ENCODE measurements around the gene KRTAP26-1. TPM values are rescaled to one million over a fixed set of nuclear protein-coding genes. Genes with fewer than 3 reads are reported as not detected.

Gene KRTAP26-1
- total RNA-seq, 1 donor from 2014 or later: not detected

DNA sequence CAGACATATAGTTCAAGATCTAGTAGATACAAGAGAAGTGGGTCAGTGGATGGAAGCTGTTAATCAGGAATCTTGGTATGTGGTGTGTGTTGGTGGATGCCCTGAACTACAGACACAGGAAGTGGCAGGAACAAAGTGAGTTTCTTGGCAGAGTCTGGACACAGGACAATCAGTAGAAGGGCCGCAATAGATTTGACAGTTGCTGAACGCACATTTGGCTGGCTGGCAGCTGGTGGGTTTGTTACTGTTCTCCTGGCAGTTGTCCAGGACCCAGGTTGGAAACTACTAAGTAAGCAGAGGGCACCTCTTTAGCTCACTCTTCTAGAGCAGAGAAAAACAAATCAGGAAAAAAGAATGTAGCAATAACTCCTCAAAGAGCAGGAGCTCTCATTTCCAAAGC lies 13.2 kb downstream of the KRTAP26-1 start:
- Histone ChIP-seq H4K20me1 (ENCODE audit: insufficient read depth, low read length) (no peaks in the 10 kb centered on the region), H3K9me3 (ENCODE audit: insufficient read depth, low read depth, low read length) (no peaks in the 10 kb centered on the region), H2AFZ (ENCODE audit: low read depth, low read length) (no peak overlapping the region), H3K4me2 (ENCODE audit: low read length) (no peak overlapping the region), H3K4me1 (ENCODE audit: insufficient read depth, low read length) (no peaks in the 10 kb centered on the region), H3K27ac (ENCODE audit: low read depth, low read length) (no peak overlapping the region), H3K79me2 (ENCODE audit: insufficient read depth, low read length) (no peaks in the 10 kb centered on the region), H3K27me3 (ENCODE audit: insufficient read depth, low read length) (no peaks in the 10 kb centered on the region), H3K4me3 (ENCODE audit: insufficient read depth, low read depth, low read length) (no peak overlapping the region), H3K36me3 (ENCODE audit: insufficient read depth, low read length) (no peaks in the 10 kb centered on the region), H3K9ac (ENCODE audit: low read length) (no peak overlapping the region)
- Mint-ChIP-seq H3K9me3 (ENCODE audit: unreplicated experiment) (no peaks in the 10 kb centered on the region), H3K27ac (ENCODE audit: unreplicated experiment) (no peak overlapping the region), H3K27me3 (ENCODE audit: low read depth, unreplicated experiment) (no peaks in the 10 kb centered on the region), H3K4me1 (ENCODE audit: low read depth, unreplicated experiment) (peaks cover 4% of the 10 kb centered on the region), H3K4me3 (ENCODE audit: unreplicated experiment) (no peak overlapping the region), H3K36me3 (ENCODE audit: low read depth, unreplicated experiment) (no peaks in the 10 kb centered on the region)
- TF ChIP-seq CTCF (IDR thresholded peaks at IDR 0.05; ENCODE audit: insufficient read depth, low read depth, low read length): no peak
- no peak for TF ChIP-seq EZH2 (IDR thresholded peaks at IDR 0.05; ENCODE audit: insufficient read depth, low read length)
- FAIRE-seq (no peak), DNase-seq (ENCODE audit: low read depth) (no peak)

DNA sequence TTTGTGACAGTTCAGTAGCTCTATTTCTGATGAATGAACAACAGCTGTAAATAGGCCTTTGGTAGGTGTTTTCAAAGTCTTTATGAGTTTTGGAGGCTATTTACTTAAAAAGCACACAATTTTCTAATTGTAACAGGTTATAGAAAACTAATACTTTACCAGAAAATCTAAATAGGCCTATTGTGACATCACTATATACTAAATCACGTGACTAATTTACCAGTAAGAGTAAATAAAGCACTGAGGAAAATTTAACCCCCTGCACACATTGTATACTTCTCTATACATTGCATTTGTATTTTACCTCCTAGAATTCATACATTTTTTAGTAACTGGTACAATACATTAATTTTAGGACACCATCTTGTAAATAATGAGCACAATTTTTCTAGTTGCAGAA lies 15.0 kb downstream of the KRTAP26-1 start:
- no peak overlapping the region for H3K27ac ChIP-seq (ENCODE audit: low read depth, low read length)
- Mint-ChIP-seq H3K4me3 (ENCODE audit: unreplicated experiment) (no peak overlapping the region), H3K4me1 (ENCODE audit: low read depth, unreplicated experiment) (peaks cover 4% of the 10 kb centered on the region), H3K9me3 (ENCODE audit: unreplicated experiment) (peaks cover 2% of the 10 kb centered on the region), H3K36me3 (ENCODE audit: low read depth, unreplicated experiment) (no peaks in the 10 kb centered on the region), H3K27me3 (ENCODE audit: low read depth, unreplicated experiment) (no peaks in the 10 kb centered on the region), H3K27ac (ENCODE audit: unreplicated experiment) (no peak overlapping the region)
- no peak for DNase-seq (ENCODE audit: low read depth)
- H3K9ac ChIP-seq (ENCODE audit: low read length): no peak overlapping the region
- H2AFZ ChIP-seq (ENCODE audit: low read depth, low read length): no peak overlapping the region
- no peak overlapping the region for H3K4me3 ChIP-seq (ENCODE audit: insufficient read depth, low read depth, low read length)
- TF ChIP-seq CTCF (IDR thresholded peaks at IDR 0.05; ENCODE audit: insufficient read depth, low read depth, low read length): no peak
- TF ChIP-seq EZH2 (IDR thresholded peaks at IDR 0.05; ENCODE audit: insufficient read depth, low read length): no peak
- no peaks in the 10 kb centered on the region for H4K20me1 ChIP-seq (ENCODE audit: insufficient read depth, low read length)
- no peaks in the 10 kb centered on the region for H3K4me1 ChIP-seq (ENCODE audit: insufficient read depth, low read length)
- H3K9me3 ChIP-seq (ENCODE audit: insufficient read depth, low read depth, low read length): no peaks in the 10 kb centered on the region
- H3K79me2 ChIP-seq (ENCODE audit: insufficient read depth, low read length): no peaks in the 10 kb centered on the region
- no peaks in the 10 kb centered on the region for H3K27me3 ChIP-seq (ENCODE audit: insufficient read depth, low read length)
- no peak for FAIRE-seq
- no peak overlapping the region for H3K4me2 ChIP-seq (ENCODE audit: low read length)
- H3K36me3 ChIP-seq (ENCODE audit: insufficient read depth, low read length): no peaks in the 10 kb centered on the region

DNA sequence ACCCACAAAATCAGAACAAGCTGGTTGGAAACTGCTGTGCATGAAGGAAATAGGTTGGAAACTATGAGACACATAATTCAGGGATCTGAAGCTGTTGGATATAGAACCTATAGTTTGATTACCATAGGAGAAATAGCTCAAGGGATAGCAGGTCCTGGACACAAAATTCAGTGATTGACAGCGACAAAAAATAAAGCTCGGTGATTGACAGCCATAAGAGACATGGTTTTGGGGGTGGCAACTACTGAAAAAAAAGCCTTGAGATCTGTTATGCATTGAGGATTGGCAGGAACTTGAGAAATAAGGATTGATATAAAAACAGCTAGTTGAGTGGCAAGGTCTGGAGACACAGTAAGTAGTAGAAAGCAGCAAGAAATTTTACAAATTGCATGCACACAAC lies 30.9 kb downstream of the KRTAP26-1 start, which contains the start of gene KRTAP25-1:
TSS of gene KRTAP25-1 (minus strand) at position 300 of the 400 bp plus-strand sequence. CDS start at position 276, 24 bp downstream.
- H3K36me3 ChIP-seq (ENCODE audit: insufficient read depth, low read length): no peaks in the 10 kb centered on the region
- no peak within 1 kb of the TSS for H3K4me2 ChIP-seq (ENCODE audit: low read length)
- DNase-seq (ENCODE audit: low read depth) (no peak), FAIRE-seq (no peak)
- no peaks in the 10 kb centered on the region for H3K27me3 ChIP-seq (ENCODE audit: insufficient read depth, low read length)
- no peaks in the 10 kb centered on the region for H3K4me1 ChIP-seq (ENCODE audit: insufficient read depth, low read length)
- no peak for TF ChIP-seq CTCF (IDR thresholded peaks at IDR 0.05; ENCODE audit: insufficient read depth, low read depth, low read length)
- TF ChIP-seq EZH2 (IDR thresholded peaks at IDR 0.05; ENCODE audit: insufficient read depth, low read length): no peak
- Mint-ChIP-seq H3K4me1 (ENCODE audit: low read depth, unreplicated experiment) (no peaks in the 10 kb centered on the region), H3K27me3 (ENCODE audit: low read depth, unreplicated experiment) (peaks cover 4% of the 10 kb centered on the region), H3K4me3 (ENCODE audit: unreplicated experiment) (no peak within 1 kb of the TSS), H3K27ac (ENCODE audit: unreplicated experiment) (no peak within 1 kb of the TSS), H3K9me3 (ENCODE audit: unreplicated experiment) (no peaks in the 10 kb centered on the region), H3K36me3 (ENCODE audit: low read depth, unreplicated experiment) (no peaks in the 10 kb centered on the region)
- no peak within 1 kb of the TSS for H3K9ac ChIP-seq (ENCODE audit: low read length)
- H3K9me3 ChIP-seq (ENCODE audit: insufficient read depth, low read depth, low read length): no peaks in the 10 kb centered on the region
- no peak within 1 kb of the TSS for H2AFZ ChIP-seq (ENCODE audit: low read depth, low read length)
- no peak within 1 kb of the TSS for H3K4me3 ChIP-seq (ENCODE audit: insufficient read depth, low read depth, low read length)
- no peak within 1 kb of the TSS for H3K27ac ChIP-seq (ENCODE audit: low read depth, low read length)
- no peaks in the 10 kb centered on the region for H3K79me2 ChIP-seq (ENCODE audit: insufficient read depth, low read length)
- H4K20me1 ChIP-seq (ENCODE audit: insufficient read depth, low read length): no peaks in the 10 kb centered on the region
